Natural killer cell treated with Interleukin-12 subunit alpha and Interleukin-12 subunit beta and Interleukin-15 and Interleukin-18, amount 100 ng/mL, for 72 hours (primary cell): ENCODE results near the gene RYK. TPM values are rescaled to one million over a fixed set of nuclear protein-coding genes. Genes with fewer than 3 reads are reported as not detected.

Source experiments
- ATAC-seq, 2 donors: fragments of 150-1000 bp; cut with Tn5 transposase in 1 of 2; sonication (Bioruptor Pico), chemical (Tn5 transposase) in 1 of 2; 2 replicates each; pipeline ENCODE4 v1.10.0; 2021
- DNase-seq: peaks from one replicate; pipeline ENCODE4 v3.0.0; 2022; ENCODE audit warnings: low spot score
- H3K27ac Mint-ChIP-seq, 2 donors: 1 replicate in 1 of 2; 2 replicates in 1 of 2; pipeline ENCODE4 v1.8.0; 2022; ENCODE audit warnings: mixed read lengths in 2 of 2, mild to moderate bottlenecking in 1 of 2, moderate library complexity in 1 of 2
- H3K27me3 Mint-ChIP-seq, 2 donors: 1 replicate in 1 of 2; 2 replicates in 1 of 2; pipeline ENCODE4 v1.8.0; 2022; ENCODE audit warnings: mixed read lengths in 2 of 2
- H3K36me3 Mint-ChIP-seq: one replicate; pipeline ENCODE4 v1.8.0; 2022; ENCODE audit warnings: mixed read lengths
- H3K4me1 Mint-ChIP-seq, 2 donors: 1 replicate in 1 of 2; 2 replicates in 1 of 2; pipeline ENCODE4 v1.8.0; 2022; ENCODE audit warnings: low read depth in 2 of 2, mixed read lengths in 2 of 2, mild to moderate bottlenecking in 1 of 2
- H3K4me3 Mint-ChIP-seq: one replicate; pipeline ENCODE4 v1.8.0; 2022; ENCODE audit warnings: mixed read lengths
- H3K9me3 Mint-ChIP-seq: 2 replicates; pipeline ENCODE4 v1.8.0; 2022; ENCODE audit warnings: mixed read lengths
- total RNA-seq, 2 donors: library from RNA; stranded (reverse); gene quantifications; one replicate each; pipeline ENCODE4 v1.2.3, GENCODE V29; 2022

RYK gene
- total RNA-seq, 2 donors from 2014 or later = 20.6 to 20.8 TPM

GRCh38 chr3:134145183-134145582 lies 105.5 kb downstream of the RYK start:
- peaks cover 10% of the 10 kb centered on the region for H3K36me3 Mint-ChIP-seq
- DNase-seq (no peak), ATAC-seq (peak; percentile 31 to 50)
- no peaks in the 10 kb centered on the region for H3K27me3 Mint-ChIP-seq
- H3K4me1 Mint-ChIP-seq = peaks cover 0 to 3% of the 10 kb centered on the region in 2 donors
- no peak overlapping the region for H3K27ac Mint-ChIP-seq
- no peaks in the 10 kb centered on the region for H3K9me3 Mint-ChIP-seq
- H3K4me3 Mint-ChIP-seq = no peak overlapping the region

DNA sequence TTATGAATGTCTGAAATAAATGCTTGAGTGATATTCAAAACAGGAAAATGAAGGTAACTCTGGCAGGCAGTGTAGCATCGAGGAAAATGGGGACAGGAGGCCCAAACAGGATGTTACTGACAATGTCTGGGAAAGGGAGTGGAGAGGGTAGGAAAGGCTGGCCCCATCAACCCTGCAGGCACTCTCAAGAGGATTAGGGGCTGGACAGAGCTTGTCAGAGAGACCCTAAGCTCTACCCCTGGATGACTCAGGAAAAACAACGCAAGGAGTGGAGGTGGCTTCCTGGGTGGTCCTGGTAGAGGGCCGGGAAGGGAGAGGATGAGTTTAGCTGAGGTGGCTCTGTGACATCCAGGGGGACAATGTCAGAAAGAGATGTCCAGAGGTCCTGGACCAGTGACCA lies 106.0 kb downstream of the RYK start:
- Mint-ChIP-seq H3K4me3 (no peak overlapping the region), H3K27me3 (no peaks in the 10 kb centered on the region), H3K36me3 (peaks cover 10% of the 10 kb centered on the region), H3K27ac (no peak overlapping the region), H3K9me3 (no peaks in the 10 kb centered on the region), H3K4me1 (peaks cover 0 to 3% of the 10 kb centered on the region in 2 donors)
- DNase-seq (no peak), ATAC-seq (no peak)

DNA sequence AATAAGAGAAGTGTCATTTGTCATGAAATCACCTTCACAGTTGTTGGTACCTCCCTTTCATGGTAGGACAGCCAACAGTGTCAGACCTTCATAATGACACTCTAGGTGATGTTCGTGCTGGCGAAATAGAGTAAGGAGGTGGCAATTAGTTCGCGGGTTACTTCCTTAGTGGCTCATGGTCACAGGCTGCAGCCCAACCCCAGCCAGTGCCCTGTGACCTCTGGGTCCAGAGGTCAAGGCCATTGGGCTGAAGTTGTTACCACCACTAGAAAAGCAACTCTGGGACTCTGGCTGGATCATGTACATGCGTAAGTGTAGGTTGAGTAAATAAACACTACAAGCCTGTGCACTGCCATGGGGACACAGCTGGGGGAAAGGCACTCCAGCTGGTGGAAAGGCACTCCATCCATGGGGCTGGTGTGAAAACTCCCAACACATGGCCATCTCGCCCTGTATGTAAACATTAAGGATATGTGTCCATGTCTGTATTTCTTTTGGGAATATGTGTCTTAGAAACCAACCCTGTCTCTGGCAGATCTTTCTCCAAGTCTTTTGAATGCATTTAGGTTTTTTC lies 106.7 kb downstream of the RYK start:
- no peaks in the 10 kb centered on the region for H3K9me3 Mint-ChIP-seq
- H3K27ac Mint-ChIP-seq = no peak overlapping the region
- peaks cover 0 to 3% of the 10 kb centered on the region in 2 donors for H3K4me1 Mint-ChIP-seq
- ATAC-seq (no peak), DNase-seq (no peak)
- no peak overlapping the region for H3K4me3 Mint-ChIP-seq
- peaks cover 10% of the 10 kb centered on the region for H3K36me3 Mint-ChIP-seq
- no peaks in the 10 kb centered on the region for H3K27me3 Mint-ChIP-seq

DNA sequence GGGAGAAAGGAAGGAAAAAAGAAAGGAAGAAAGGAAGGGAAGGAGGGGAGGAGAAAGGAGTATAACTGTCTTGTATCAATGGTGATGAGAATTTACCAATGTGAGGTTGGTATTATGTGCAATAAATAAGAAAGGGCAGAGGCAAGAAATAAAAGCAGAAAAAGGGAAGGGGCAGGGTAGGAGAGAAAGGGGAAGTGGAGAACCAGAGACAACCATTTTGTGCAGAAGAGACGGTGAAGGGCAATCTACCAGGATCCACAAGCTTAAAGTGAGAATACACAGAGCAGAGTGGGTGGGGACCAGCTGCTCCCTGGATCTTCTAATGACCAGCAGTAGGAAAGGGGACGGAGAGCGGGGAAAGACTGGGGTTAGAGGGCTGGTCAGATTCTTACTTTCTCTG lies 114.1 kb downstream of the RYK start:
- Mint-ChIP-seq H3K4me3 (no peak overlapping the region), H3K36me3 (peaks cover 10% of the 10 kb centered on the region), H3K9me3 (no peaks in the 10 kb centered on the region), H3K27me3 (no peaks in the 10 kb centered on the region), H3K27ac (no peak overlapping the region), H3K4me1 (no peaks in the 10 kb centered on the region)
- DNase-seq (no peak), ATAC-seq (no peak)

DNA sequence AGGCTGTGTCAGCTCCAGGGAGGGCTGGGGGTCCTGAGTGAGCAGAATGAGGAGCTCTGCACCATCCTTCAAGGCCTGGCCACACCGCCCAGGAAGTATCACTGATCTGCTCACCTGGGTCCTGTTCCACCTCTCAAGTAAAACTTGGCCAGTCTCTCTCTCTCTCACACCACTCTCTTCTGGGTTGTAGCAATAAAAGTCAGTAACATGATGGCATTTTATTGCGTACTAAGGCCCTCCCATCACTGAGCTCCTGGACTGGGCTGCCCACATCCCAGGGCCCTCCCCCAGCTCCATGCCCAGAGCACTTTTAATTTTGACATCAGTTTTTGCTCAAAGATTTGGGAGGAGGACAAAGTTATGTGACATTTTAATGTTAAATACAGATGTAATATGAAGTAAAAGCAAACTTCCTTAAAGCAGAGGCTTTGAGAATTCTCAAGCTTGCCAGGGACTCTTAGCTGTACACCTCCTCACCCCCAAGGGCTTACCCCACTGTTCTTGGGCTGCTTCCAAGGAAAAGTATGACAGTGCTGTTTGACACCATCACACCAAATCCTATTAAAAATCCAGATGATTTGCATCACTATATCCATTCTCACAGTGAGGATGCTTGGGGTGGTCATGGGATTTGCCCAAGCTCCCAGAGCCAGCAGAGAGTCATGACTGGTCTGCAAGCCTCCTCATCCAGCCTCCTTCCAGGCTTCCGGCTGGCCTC lies 115.8 kb downstream of the RYK start:
- H3K4me3 Mint-ChIP-seq = no peak overlapping the region
- H3K4me1 Mint-ChIP-seq = no peaks in the 10 kb centered on the region
- H3K9me3 Mint-ChIP-seq = peaks cover 7% of the 10 kb centered on the region
- H3K36me3 Mint-ChIP-seq = peaks cover 9% of the 10 kb centered on the region
- peaks cover 0 to 5% of the 10 kb centered on the region in 2 donors for H3K27me3 Mint-ChIP-seq
- no peak overlapping the region for H3K27ac Mint-ChIP-seq
- DNase-seq (no peak), ATAC-seq (peak in 1 of 2 donors; percentile 36)

GRCh38 chr3:134134240-134134639 lies 116.4 kb downstream of the RYK start:
- DNase-seq (no peak), ATAC-seq (peak in 1 of 2 donors; percentile 28)
- H3K36me3 Mint-ChIP-seq = peaks cover 9% of the 10 kb centered on the region

DNA sequence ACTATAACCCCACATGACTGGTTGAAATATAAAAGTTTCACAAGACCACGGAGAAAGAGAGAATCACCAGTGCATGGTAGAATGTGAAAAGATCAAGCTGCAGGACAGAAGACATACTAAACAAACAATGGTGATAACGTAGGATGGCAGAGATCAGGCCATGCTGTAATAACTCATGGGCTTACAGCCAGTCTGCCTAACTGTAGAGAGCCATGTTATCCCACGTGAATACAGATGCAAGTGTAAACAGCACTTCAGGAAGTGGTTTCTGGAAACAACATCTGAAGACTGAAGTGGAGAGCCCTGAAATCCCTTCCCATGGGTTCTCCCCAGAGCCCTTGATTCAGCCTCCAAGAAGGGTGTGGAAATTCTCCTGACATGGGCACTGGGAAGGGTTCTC lies 117.7 kb downstream of the RYK start:
- peaks cover 0 to 5% of the 10 kb centered on the region in 2 donors for H3K27me3 Mint-ChIP-seq
- H3K27ac Mint-ChIP-seq = no peak overlapping the region
- peaks cover 13% of the 10 kb centered on the region for H3K36me3 Mint-ChIP-seq
- no peak for ATAC-seq
- no peaks in the 10 kb centered on the region for H3K4me1 Mint-ChIP-seq
- no peak for DNase-seq
- H3K4me3 Mint-ChIP-seq = no peak overlapping the region
- peaks cover 7% of the 10 kb centered on the region for H3K9me3 Mint-ChIP-seq

More at GRCh38 chr3:134134240-134134639, 116.4 kb downstream of the RYK start:
- Mint-ChIP-seq H3K27me3 (peaks cover 0 to 5% of the 10 kb centered on the region in 2 donors), H3K27ac (no peak overlapping the region), H3K9me3 (peaks cover 7% of the 10 kb centered on the region), H3K4me1 (no peaks in the 10 kb centered on the region), H3K4me3 (no peak overlapping the region)

DNA sequence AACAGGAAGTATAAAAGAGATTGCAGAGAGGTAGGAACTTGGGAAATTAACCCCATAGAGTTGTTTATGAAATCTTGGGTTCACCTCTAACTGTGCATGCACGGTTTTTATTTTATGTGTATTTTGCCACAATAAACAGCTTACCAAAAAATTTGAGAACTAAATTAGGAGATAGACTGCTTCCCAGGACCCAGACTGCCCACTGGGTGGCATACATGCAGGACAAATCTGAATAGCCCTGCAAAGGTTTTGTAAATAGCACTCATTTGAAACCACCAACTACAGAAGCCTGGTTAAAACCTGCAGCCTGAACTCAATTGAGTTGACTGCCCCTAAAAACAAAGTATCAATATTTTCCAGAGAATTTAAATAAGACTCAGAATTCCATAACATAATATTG lies 124.5 kb downstream of the RYK start:
- ATAC-seq (no peak), DNase-seq (no peak)
- Mint-ChIP-seq H3K4me1 (peaks cover 0 to 6% of the 10 kb centered on the region in 2 donors), H3K9me3 (peaks cover 16% of the 10 kb centered on the region), H3K4me3 (no peak overlapping the region), H3K27me3 (peaks cover 0 to 5% of the 10 kb centered on the region in 2 donors), H3K27ac (no peak overlapping the region), H3K36me3 (peaks cover 32% of the 10 kb centered on the region)

DNA sequence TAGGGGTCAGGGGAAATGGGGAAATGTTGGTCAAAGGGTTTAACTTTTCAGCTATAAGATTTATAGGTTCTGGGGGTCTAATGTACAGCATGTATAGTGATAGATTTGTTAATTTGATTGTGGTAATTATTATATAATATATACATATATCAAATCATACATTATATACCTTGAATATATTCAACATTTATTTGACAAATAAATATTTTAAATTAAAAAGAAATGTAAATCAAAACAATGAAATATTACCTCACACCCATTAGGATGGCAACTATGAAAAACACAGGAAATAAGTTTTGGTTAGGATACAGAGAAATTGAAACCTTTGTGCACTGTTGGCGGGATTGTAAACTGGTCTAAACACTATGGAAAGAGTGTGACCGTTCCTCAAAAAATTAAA lies 135.9 kb downstream of the RYK start:
- peaks cover 30% of the 10 kb centered on the region for H3K9me3 Mint-ChIP-seq
- ATAC-seq (no peak), DNase-seq (no peak)
- H3K27me3 Mint-ChIP-seq = peaks cover 0 to 4% of the 10 kb centered on the region in 2 donors
- peaks cover 20% of the 10 kb centered on the region for H3K36me3 Mint-ChIP-seq
- H3K4me3 Mint-ChIP-seq = no peak overlapping the region
- no peak overlapping the region for H3K27ac Mint-ChIP-seq
- H3K4me1 Mint-ChIP-seq = no peaks in the 10 kb centered on the region

DNA sequence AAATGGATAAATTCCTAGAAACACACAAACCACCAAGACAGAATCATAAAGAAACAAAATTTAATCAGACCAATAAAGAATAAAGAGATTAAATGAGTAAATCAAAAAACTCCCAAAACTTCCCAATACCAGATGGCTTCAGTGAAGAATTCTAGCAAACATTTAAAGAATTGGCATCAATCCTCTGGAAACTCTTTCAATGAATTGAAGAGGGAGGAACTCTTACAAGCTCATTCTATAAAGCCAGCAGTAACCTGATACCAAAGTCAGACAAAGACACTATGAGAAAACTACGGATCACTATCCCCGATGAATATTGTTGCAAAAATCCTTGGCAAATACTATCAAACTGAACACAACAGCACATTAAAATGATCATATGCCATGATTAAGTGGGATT lies 139.0 kb downstream of the RYK start:
- H3K4me1 Mint-ChIP-seq = no peaks in the 10 kb centered on the region
- ATAC-seq = no peak
- peaks cover 8% of the 10 kb centered on the region for H3K36me3 Mint-ChIP-seq

DNA sequence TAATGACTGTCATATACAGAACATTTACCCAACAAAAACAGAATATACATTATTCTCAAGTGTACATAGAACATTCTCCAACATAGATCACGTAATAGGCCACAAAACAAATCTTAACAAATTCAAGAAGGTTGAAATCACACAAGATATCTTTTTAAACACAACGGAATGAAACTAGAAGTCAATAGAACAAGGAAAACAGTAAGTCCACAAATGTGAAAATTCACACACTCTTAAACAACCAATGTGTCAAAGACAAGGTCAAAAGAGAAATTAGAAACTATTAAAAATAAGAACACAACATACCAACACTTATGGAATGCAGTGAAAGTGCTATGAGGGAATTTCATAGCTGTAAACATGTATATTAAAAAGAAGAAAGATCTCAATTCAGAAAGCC lies 139.7 kb downstream of the RYK start:
- Mint-ChIP-seq H3K36me3 (peaks cover 8% of the 10 kb centered on the region), H3K27me3 (peaks cover 0 to 4% of the 10 kb centered on the region in 2 donors), H3K4me1 (no peaks in the 10 kb centered on the region), H3K27ac (no peak overlapping the region), H3K4me3 (no peak overlapping the region), H3K9me3 (peaks cover 15% of the 10 kb centered on the region)
- no peak for DNase-seq
- no peak for ATAC-seq

More for the DNA sequence above, 139.0 kb downstream of the RYK start:
- Mint-ChIP-seq H3K27me3 (peaks cover 0 to 4% of the 10 kb centered on the region in 2 donors), H3K9me3 (peaks cover 15% of the 10 kb centered on the region), H3K4me3 (no peak overlapping the region), H3K27ac (no peak overlapping the region)
- DNase-seq = no peak

Other genes with a start within 250 kb of the RYK start
- not detected for gene SLCO2A1, start 220.9 kb downstream of the RYK start, total RNA-seq
- gene AMOTL2, start 123.6 kb upstream of the RYK start, total RNA-seq = not detected
- gene ANAPC13, start 235.1 kb upstream of the RYK start, total RNA-seq = 10 to 100 TPM; 13.0 to 15.8 TPM
- 10 to 100 TPM; 17.1 to 24.1 TPM for gene CEP63, start 235.2 kb upstream of the RYK start, total RNA-seq